Measurements from ENCODE around the gene SCARB1. TPM values are rescaled to one million over a fixed set of nuclear protein-coding genes. Genes with fewer than 3 reads are reported as not detected.

The SCARB1 gene
- total and polyA plus RNA-seq, 8 donors: 23.5 to 36.5 (median 30.4) TPM

DNA sequence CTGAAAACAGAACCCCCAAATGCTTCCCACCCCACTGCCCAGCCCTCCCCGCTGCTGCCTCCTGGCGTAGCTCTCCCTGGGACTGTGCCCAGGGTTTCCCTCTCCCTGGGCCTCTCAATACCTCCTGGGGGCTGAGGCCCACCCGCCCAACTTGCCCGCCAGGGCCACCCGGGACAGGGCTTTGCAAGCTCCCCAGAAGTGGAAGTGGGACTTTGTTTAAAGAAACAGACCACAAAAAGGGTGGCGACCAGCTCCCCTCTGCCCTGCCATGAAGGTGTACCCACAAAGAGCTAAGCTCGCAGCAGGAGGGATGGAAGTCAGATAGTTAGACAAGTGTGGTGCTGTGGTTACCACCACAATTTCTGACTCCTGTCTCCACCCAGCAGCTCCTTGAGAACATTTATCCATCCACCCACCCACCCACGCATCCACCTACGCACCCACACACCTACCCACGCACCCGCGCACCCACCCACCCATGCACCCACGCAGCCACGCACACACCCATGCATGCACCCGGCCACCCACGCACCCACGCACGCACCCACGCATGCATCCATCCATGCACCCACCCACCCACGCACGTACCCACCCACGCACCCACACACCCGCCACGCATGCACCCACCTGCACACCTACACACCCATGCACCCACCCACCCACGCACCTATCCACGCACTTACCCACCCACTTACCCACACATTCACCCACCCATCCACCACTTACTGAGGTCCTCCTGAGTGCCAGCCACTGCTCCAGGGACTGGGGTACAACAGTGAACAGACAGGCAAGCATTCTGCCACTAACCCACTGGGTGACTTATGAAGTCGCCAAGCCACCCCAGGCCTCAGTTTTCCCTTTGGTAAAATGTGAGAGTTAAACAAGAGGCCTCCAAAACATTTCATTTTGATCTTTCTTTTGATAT, 127.3 kb downstream of the SCARB1 start:
- Histone ChIP-seq H3K36me3 (no peaks in the 10 kb centered on the region), H3K9me3 (peaks cover 0 to 6% of the 10 kb centered on the region in 2 donors), H3K4me1 (peaks cover 0 to 64% of the 10 kb centered on the region in 2 donors), H3K27me3 (no peaks in the 10 kb centered on the region), H3K4me3 (peak overlapping the region in 1 of 2 donors; percentile 31), H3K27ac (peak overlapping the region; percentile 19 to 53)
- intact Hi-C loops (cut with DNase I): no loop called here
- no peak for DNase-seq
- no peak for ATAC-seq
- no peak for TF ChIP-seq CTCF (IDR thresholded peaks at IDR 0.05)

- no peak for TF ChIP-seq CTCF (IDR thresholded peaks at IDR 0.05)
- H3K36me3 ChIP-seq: no peaks in the 10 kb centered on the region
- no peaks in the 10 kb centered on the region for H3K9me3 ChIP-seq
- peak; percentile 54 for ATAC-seq
- H3K27ac ChIP-seq: peak overlapping the region; percentile 48 to 73
- intact Hi-C loops (cut with DNase I): no loop called here
- H3K4me1 ChIP-seq: peaks cover 6 to 58% of the 10 kb centered on the region in 2 donors
- H3K4me3 ChIP-seq: no peak overlapping the region
- no peaks in the 10 kb centered on the region for H3K27me3 ChIP-seq
- DNase-seq: peak in 2 of 4 donors; percentile 81 to 90
Observed at GRCh38 chr12:124734224-124734788, 129.4 kb downstream of the SCARB1 start.

GRCh38 chr12:124733086-124733485, 130.6 kb downstream of the SCARB1 start:
- no peak for ATAC-seq
- intact Hi-C loops (cut with DNase I): no loop called here

DNA sequence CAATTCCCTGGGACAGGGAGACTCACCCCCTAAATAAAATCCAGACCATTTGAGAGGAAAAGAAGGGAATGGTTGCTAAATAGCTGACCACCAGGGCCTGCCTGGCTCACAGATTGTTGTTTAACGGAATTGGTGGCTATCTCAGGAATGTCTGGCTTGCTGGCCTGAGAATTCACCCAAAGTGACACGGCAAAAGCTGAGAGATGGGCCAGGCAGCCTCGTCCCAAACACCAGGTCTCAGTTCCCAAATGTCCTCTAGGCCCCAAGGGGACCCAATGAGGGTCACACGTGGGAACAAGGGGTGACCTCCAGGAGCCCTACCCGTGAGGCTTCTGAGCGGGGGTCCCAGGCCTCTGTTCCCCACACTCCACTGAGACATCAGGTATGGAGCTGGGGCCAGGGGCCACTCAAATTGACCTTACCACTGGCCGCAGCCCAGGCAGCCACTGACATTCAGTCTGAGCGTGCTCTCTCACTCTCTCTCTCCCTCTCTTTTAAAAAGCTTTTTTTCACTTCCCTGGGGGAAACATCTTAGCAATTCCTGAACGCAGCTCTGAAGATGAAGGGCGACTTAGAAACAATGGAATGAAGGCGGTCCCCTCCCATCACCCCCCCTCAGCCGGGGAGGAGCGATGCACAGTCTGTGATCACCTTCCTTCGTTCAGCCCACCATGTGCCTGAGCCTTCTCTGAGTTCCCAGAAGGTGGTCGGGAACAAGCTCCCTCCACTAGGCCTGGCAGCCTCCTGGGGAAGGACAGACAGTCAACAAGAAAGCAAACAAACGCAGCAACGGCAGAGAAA, 131.2 kb downstream of the SCARB1 start:
- Histone ChIP-seq H3K9me3 (no peaks in the 10 kb centered on the region), H3K27ac (peak overlapping the region in 1 of 2 donors; percentile 44), H3K36me3 (no peaks in the 10 kb centered on the region), H3K4me1 (peaks cover 6 to 62% of the 10 kb centered on the region in 2 donors), H3K27me3 (no peaks in the 10 kb centered on the region), H3K4me3 (no peak overlapping the region)
- intact Hi-C loops (cut with DNase I): no loop called here
- DNase-seq (peak in 1 of 4 donors; percentile 31), ATAC-seq (no peak)
- TF ChIP-seq CTCF (IDR thresholded peaks at IDR 0.05): no peak

More at GRCh38 chr12:124733086-124733485, 130.6 kb downstream of the SCARB1 start:
- Histone ChIP-seq H3K4me3 (no peak overlapping the region), H3K9me3 (no peaks in the 10 kb centered on the region), H3K27me3 (no peaks in the 10 kb centered on the region), H3K36me3 (no peaks in the 10 kb centered on the region), H3K4me1 (peaks cover 6 to 59% of the 10 kb centered on the region in 2 donors), H3K27ac (no peak overlapping the region)
- no peak for TF ChIP-seq CTCF (IDR thresholded peaks at IDR 0.05)
- peak in 1 of 4 donors; percentile 27 for DNase-seq

All from left lung (tissue), 10 donors.